ENCODE results near the gene GLCCI1.

The GLCCI1 gene

DNA sequence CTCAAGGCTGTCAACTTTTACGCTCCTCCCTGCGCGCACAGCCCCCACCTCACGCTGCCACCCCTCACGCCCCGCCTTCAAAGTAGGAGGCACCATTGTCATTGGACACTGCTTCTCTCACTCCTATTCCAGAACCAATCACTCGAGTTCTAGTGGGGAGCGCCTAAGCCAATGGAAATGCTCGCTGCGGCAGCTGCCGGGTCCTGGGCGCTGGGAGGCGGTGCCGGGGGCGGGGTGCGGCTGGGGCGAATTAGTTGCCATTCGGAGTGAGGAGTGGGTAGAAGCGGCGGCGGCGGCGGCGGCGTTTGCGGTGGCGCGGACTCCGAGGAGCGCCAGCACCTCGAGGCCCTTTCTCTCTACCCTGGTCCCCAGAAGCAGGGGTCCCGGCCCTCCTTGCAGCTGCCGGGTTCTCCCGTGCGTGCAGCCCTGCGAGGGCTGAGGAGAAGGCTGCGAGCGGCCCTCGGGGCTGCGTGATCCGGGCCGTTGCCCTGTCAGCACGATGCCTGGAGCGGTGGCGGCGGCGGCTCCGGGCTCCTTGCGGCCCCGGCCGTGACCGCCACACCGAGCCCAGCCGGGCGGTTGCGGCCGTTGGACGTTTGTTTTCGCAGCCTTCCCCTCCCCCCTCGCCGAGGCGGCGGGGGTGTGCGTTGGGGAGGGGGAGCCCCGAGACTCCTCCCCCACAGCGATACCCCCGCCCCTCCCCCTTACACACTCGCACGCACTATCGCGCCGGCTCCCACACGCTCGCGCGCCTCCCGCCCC is at the start of gene GLCCI1:
Gene GLCCI1 (plus strand): TSS at position 253 of the 762 bp plus-strand sequence. CDS start 555 bp downstream, outside the sequence.
- TF ChIP-seq, protein P1, sequence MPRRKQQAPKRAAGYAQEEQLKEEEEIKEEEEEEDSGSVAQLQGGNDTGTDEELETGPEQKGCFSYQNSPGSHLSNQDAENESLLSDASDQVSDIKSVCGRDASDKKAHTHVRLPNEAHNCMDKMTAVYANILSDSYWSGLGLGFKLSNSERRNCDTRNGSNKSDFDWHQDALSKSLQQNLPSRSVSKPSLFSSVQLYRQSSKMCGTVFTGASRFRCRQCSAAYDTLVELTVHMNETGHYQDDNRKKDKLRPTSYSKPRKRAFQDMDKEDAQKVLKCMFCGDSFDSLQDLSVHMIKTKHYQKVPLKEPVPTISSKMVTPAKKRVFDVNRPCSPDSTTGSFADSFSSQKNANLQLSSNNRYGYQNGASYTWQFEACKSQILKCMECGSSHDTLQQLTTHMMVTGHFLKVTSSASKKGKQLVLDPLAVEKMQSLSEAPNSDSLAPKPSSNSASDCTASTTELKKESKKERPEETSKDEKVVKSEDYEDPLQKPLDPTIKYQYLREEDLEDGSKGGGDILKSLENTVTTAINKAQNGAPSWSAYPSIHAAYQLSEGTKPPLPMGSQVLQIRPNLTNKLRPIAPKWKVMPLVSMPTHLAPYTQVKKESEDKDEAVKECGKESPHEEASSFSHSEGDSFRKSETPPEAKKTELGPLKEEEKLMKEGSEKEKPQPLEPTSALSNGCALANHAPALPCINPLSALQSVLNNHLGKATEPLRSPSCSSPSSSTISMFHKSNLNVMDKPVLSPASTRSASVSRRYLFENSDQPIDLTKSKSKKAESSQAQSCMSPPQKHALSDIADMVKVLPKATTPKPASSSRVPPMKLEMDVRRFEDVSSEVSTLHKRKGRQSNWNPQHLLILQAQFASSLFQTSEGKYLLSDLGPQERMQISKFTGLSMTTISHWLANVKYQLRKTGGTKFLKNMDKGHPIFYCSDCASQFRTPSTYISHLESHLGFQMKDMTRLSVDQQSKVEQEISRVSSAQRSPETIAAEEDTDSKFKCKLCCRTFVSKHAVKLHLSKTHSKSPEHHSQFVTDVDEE (CRISPR knock-in tag; IDR thresholded peaks at IDR 0.05): peak; percentile 48; the same call in 1 of the 2 replicates
- TF ChIP-seq, protein P2, sequence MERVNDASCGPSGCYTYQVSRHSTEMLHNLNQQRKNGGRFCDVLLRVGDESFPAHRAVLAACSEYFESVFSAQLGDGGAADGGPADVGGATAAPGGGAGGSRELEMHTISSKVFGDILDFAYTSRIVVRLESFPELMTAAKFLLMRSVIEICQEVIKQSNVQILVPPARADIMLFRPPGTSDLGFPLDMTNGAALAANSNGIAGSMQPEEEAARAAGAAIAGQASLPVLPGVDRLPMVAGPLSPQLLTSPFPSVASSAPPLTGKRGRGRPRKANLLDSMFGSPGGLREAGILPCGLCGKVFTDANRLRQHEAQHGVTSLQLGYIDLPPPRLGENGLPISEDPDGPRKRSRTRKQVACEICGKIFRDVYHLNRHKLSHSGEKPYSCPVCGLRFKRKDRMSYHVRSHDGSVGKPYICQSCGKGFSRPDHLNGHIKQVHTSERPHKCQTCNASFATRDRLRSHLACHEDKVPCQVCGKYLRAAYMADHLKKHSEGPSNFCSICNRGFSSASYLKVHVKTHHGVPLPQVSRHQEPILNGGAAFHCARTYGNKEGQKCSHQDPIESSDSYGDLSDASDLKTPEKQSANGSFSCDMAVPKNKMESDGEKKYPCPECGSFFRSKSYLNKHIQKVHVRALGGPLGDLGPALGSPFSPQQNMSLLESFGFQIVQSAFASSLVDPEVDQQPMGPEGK (CRISPR knock-in tag; IDR thresholded peaks at IDR 0.05; ENCODE audit: borderline replicate concordance): 0 out of 2 replicates have a peak, but pooled peaks have one; percentile 23
- TF ChIP-seq, protein P3, sequence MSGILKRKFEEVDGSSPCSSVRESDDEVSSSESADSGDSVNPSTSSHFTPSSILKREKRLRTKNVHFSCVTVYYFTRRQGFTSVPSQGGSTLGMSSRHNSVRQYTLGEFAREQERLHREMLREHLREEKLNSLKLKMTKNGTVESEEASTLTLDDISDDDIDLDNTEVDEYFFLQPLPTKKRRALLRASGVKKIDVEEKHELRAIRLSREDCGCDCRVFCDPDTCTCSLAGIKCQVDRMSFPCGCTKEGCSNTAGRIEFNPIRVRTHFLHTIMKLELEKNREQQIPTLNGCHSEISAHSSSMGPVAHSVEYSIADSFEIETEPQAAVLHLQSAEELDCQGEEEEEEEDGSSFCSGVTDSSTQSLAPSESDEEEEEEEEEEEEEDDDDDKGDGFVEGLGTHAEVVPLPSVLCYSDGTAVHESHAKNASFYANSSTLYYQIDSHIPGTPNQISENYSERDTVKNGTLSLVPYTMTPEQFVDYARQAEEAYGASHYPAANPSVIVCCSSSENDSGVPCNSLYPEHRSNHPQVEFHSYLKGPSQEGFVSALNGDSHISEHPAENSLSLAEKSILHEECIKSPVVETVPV (CRISPR knock-in tag; IDR thresholded peaks at IDR 0.05): no peak
- TF ChIP-seq ZFP30 (CRISPR knock-in tag; IDR thresholded peaks at IDR 0.05) (no peak), PPARA (CRISPR knock-in tag; IDR thresholded peaks at IDR 0.05; ENCODE audit: borderline replicate concordance) (no peak), OSR1 (CRISPR knock-in tag; IDR thresholded peaks at IDR 0.05) (no peak), ISL1 (CRISPR knock-in tag; IDR thresholded peaks at IDR 0.05) (no peak)
- peak; percentile 94 for ATAC-seq

DNA sequence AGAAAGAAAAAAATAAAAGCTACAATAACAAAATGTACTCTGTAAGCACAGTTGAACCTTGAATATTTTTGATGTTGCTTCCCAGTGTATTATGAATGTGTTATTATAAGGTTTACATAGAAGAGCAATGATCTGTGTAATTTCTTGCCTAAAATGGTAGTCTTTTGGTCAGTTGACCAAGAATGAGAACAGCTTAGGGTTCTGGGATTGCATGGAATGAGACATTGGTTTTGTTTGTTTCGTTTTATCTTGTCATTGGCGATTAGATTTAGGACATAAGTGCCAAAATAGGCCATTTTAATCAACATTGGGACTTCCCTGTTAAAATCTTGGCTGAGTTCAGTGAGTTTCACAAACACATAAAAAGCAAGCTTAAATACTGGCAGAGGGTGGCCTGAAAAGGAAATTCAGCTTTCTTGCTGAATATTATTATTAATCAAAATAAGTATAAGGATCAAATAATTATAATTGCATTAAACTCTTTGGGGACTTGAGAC is 49.1 kb upstream of the GLCCI1 start:
- TF ChIP-seq SNAI2 (CRISPR knock-in tag; IDR thresholded peaks at IDR 0.05) (no peak), PPARA (CRISPR knock-in tag; IDR thresholded peaks at IDR 0.05; ENCODE audit: borderline replicate concordance) (no peak), ARNTL (CRISPR knock-in tag; IDR thresholded peaks at IDR 0.05; ENCODE audit: borderline replicate concordance, low read depth) (no peak), TCF4 (CRISPR knock-in tag; IDR thresholded peaks at IDR 0.05; ENCODE audit: borderline replicate concordance) (no peak), ZFP3 (CRISPR knock-in tag; IDR thresholded peaks at IDR 0.05) (no peak), ZNF565 (CRISPR knock-in tag; conservative IDR thresholded peaks at IDR 0.05; ENCODE audit: low read depth) (no peak), ZC3H10 (CRISPR knock-in tag; IDR thresholded peaks at IDR 0.05) (no peak)
- TF ChIP-seq, protein P4, sequence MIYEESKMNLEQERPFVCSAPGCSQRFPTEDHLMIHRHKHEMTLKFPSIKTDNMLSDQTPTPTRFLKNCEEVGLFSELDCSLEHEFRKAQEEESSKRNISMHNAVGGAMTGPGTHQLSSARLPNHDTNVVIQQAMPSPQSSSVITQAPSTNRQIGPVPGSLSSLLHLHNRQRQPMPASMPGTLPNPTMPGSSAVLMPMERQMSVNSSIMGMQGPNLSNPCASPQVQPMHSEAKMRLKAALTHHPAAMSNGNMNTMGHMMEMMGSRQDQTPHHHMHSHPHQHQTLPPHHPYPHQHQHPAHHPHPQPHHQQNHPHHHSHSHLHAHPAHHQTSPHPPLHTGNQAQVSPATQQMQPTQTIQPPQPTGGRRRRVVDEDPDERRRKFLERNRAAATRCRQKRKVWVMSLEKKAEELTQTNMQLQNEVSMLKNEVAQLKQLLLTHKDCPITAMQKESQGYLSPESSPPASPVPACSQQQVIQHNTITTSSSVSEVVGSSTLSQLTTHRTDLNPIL (CRISPR knock-in tag; IDR thresholded peaks at IDR 0.05; ENCODE audit: low read depth): no peak
- TF ChIP-seq, protein P2 (CRISPR knock-in tag; IDR thresholded peaks at IDR 0.05; ENCODE audit: borderline replicate concordance): no peak
- TF ChIP-seq, protein P1 (CRISPR knock-in tag; IDR thresholded peaks at IDR 0.05): no peak
- no peak for ATAC-seq

DNA sequence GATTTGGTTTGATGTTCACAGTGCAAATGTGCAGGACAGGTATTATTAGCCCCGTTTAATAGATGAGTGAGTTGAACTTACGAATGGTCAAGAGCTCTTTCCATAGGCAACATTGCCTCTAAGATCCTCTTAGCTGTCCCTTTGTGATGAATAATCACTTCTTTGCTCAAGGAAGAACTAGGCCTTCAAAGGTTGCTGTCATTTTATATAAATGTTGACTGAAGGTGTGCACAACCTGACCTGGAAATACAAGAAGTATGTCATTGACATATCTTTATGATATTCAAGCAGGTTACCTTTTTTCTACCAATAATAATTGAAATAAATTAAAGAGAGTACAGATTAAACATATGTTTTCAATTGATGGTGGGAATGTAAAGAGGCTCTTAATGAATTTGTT is 48.5 kb upstream of the GLCCI1 start:
- ATAC-seq: no peak
- TF ChIP-seq, protein P1 (CRISPR knock-in tag; IDR thresholded peaks at IDR 0.05): no peak
- TF ChIP-seq TOX (CRISPR knock-in tag; IDR thresholded peaks at IDR 0.05; ENCODE audit: borderline replicate concordance) (no peak), ZFP3 (CRISPR knock-in tag; IDR thresholded peaks at IDR 0.05) (no peak), SNAI2 (CRISPR knock-in tag; IDR thresholded peaks at IDR 0.05) (no peak), PPARA (CRISPR knock-in tag; IDR thresholded peaks at IDR 0.05; ENCODE audit: borderline replicate concordance) (no peak), ZFP30 (CRISPR knock-in tag; IDR thresholded peaks at IDR 0.05) (no peak)
- TF ChIP-seq, protein P5, sequence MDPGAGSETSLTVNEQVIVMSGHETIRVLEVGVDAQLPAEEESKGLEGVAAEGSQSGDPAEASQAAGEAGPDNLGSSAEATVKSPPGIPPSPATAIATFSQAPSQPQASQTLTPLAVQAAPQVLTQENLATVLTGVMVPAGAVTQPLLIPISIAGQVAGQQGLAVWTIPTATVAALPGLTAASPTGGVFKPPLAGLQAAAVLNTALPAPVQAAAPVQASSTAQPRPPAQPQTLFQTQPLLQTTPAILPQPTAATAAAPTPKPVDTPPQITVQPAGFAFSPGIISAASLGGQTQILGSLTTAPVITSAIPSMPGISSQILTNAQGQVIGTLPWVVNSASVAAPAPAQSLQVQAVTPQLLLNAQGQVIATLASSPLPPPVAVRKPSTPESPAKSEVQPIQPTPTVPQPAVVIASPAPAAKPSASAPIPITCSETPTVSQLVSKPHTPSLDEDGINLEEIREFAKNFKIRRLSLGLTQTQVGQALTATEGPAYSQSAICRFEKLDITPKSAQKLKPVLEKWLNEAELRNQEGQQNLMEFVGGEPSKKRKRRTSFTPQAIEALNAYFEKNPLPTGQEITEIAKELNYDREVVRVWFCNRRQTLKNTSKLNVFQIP (CRISPR knock-in tag; IDR thresholded peaks at IDR 0.05; ENCODE audit: borderline replicate concordance, low read depth): no peak

Data from SK-N-SH treated with all-trans-retinoic acid at 6 μM for 48 hours (cell line).